HG03108 (cell line): ENCODE measurements around the gene ADD1.

Experiments
- ATAC-seq: cut with Tn5 transposase; IDR thresholded peaks from one replicate; pipeline ENCODE4 v1.9.1; 2021; ENCODE audit warnings: moderate library complexity; ENCODE audit not compliant: unreplicated experiment

ADD1 gene

DNA sequence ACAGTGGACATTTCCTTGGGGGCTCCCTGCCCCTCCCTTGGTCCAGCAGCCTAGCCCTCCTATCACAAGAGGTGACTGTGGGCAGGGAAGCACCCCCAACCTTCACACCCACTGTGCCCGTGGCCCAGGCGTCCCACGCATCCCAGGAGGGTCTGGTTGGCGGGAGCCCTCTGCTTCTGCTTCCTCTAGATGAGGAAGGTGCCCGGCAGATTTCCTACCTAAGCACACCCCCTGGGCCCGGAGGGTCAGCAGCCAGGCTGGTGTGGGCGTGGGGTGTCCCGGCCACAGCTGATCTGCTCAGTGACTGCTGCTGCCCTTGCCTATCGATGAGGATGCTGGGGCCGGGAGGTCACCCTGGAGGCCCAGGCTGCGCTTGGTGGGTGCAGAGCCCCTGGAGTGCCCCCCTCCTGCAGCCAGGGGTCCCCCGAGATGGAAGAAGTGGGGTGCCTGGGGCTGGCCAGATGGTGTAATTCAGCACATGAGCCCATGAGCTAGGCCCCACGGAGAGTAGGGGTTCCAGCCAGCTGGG lies 38.6 kb upstream of the ADD1 start:
- ATAC-seq, result no peak

DNA sequence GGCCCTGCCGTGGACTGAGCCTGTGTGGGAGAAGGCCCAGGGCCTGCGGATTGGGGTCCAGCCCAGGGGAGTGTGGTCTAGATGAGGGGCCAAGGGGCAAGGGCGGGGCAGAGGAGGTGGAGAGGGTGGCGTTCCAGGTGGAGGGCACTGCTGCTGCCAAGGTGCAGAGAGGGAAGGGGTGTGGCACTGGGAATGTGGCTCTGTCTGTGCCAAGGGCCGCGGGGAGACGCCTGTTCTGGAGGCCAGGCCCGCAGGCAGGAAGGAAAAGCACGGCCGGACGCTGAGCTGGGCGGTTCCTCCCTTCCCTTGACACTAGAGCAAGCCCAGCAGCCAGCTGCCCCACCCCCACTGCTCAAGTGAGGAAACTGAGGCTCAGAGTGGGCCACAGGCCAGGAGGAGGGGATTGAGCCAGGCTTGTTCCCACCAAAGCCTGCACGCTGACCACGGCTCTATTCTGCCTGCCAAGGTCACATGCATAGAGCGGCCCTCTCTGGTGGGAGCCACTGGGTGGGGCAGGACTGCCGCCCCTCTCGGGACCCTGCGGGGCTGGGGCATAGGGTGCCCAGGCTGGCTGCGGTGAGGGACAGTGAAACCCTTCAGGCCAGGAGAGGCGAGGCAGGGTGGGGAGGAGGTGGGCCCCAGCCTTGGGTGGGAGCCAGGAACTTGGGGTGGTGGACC lies 37.8 kb upstream of the ADD1 start:
- ATAC-seq, result no peak

DNA sequence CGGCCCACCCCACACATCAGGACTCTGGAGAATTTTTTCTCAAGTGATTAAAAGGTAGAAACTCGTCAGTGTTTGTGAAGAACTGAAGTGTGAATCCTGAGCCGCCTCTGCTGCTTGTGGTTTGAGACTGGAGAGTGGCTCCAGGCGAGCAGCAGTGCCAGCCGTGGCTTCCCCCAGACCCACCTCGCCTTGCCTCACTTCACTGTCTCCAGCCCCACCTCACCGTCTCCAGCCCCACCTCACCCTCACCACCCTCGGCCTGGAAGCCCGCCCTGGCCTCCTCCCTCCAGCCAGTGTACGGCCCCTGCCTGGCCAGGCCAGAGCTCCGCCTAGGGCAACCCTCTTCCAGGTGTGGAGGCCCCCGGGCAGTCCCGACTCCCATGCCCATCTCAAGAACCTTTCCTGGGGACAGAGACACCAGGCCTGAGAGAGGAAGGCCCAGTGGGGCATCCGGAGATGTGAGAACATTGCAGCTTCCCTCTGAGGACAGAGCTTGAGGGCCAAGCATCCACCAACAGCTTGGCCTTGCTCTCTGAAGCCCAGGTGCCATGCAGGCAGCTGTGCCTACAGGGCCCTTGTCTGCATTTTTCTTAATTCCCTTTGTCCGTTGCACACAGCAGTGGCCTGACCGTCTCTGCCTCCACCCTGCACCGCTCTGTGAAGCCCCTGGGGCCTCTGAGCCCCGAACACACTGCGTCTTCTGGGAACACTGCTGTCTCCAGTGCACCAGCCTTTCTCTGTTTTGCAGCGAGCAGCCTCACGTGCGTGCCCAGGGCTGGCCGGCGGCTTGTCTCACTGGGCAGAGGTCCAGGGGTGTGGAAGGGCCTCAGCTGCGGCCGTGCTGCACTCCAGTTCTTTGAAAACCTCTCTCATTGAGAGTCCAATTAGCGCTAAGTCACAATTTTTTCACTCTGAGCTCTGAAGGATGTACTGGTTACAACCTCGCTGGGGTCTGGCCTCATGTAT lies 37.0 kb upstream of the ADD1 start:
- ATAC-seq, result no peak

DNA sequence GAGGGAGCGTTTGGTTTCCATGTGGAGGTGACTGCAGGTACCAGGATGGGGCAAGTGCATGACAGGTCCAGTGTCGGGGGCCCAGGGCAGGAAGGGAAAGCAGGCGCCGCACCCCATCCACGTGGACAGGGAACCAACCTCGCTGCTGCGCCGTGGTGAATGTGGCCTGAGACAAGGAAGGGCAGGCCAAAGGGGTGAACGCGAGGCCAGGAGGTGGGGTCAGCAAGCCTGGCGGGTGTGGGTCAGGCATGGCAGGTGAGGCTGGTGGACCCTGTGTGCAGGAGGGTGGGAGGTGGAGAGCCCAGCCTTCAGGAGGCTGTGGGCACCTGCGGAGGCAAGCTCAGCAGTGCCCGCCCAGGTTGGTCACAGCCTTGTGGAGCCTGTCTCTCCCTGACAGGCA lies 36.1 kb upstream of the ADD1 start:
- ATAC-seq, result no peak

DNA sequence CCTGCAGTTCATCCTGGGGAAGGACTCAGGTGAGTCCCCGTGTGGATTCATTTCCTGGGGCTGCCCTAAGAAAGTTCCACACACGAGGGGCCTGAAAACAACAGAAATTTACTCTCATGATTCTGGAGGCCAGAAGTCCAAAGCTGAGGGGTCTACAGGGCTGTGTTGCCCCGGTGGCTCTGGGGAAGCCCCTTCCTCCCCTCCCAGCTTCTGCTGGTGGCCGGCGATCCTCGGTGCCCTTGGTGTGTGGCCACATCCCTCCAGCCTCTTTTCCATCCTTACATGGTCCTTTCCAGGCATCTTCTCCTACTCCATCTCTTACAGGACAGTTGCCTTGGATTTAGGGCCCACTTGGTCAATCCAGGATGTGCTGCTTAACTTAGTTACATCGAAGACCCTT lies 35.6 kb upstream of the ADD1 start:
- no peak for ATAC-seq

DNA sequence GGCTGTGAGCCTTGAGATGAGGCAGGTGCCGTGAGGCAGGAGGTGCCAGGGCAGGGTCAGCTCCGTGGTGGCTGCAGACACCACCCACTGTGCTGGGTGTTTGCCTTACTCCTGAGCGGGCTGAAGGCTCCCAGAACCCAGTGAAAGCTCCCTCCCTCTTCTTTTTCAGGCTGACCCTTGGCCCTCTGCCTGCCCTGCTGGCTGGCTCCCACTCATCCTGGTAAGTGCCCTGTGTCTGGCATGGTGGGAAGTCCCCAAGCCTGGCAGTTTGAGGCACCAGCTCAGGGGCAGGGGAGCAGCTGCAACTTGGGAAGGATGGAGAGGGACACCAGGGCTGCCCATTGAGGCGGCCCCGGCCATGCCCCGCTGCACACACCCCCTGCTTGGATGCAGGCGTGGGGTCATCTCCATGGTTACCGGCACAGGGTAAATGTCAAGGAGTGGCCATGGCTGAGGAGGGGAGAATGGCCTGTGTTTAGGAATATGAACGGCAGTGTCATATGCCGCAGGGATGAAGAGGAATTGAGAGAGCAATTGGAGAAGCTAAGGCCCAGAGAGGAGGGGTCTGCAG lies 33.9 kb upstream of the ADD1 start:
- no peak for ATAC-seq

DNA sequence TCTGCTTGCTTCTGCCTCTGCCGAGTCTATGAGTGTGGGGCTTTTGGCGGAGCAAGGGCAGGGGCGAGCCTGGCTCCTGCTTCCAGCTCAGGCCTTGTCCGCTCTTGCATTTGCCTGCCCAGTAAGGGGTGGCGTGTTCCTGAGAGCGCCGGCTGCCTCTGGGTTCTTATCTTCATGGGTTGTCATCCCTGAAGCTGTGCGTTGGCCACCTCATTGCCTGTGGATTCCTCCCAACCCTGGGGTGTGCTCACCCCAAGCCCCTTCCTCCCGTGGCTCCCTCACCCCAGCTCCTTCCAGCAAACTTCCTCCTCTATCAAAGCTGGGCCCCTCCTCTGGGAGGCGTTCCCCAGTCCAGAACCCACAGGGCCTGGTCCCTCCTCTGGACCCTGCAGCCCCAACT lies 33.3 kb upstream of the ADD1 start:
- no peak for ATAC-seq

DNA sequence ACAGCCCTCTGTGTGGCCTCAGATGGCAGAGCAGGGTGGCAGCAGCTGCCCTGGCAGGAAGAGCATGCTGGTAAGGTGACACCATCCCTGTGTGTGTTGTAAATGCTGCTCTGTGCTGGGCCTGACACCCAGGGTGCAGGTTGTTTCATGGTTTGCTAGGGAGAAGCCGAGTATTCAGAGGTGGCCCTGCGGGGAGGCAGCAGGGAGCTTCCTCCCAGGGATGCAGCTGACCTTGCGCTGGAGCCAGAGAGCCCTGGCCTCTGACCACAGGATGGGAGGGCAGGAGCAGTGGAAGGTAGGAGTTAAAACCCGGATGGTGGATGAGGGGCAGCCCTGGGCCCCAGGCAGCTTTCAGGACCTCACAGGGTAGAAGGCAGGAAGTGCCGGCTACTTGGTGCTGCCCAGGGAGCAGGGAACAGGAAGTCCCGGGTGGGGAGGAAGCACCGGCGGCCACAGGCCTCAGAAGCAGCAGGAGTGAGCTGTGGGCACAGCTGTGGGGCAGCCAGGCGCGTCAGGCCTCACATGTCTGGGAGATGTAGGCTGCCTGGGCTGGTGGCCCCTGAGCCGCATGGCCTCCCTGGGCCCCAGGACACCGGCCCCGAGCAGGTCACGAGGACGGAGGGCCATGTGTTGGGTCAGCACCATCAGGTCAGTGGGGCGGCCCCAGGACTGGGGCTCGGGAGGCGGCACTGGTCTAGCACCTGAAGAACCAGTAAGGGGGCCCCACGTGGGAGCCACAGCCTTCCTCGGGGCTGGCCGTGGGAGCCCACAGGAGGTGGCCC lies 31.6 kb upstream of the ADD1 start:
- ATAC-seq, result peak; percentile 78

DNA sequence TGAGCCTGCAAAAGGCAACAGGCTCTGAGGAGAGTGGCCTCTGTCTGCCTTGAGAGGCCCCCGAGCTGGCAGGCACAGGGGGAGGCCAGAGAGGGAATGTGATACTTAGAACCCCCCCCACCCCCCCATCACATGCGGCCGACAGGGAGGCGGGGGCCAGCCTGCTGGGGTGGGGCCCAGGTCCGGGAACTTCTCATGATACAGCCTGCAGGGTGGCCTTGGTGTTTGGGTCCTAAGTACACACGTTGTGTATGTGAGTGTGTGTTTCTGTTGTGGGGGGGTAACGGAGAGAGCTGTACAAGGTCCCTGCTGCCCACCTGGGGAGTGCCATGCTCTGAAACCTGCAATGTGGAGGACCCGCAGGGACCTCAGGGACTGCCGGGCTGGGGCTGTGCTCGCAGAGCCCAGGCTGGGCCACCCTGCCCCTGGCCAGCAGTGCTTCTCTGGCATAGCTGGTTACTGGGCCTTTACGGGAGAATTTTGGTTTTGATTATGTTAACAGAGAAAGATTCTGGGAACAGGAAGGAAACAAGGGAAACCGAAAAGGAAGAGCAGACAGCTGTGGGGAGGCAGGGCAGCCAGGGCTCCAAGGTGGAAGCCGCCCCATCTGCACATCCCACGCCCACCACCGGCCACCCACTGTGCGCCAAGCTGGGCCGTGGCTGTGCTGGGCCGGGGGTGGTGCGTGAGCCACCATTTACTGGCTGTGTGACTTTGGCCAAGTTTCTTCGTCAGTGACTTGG lies 30.9 kb upstream of the ADD1 start:
- no peak for ATAC-seq

DNA sequence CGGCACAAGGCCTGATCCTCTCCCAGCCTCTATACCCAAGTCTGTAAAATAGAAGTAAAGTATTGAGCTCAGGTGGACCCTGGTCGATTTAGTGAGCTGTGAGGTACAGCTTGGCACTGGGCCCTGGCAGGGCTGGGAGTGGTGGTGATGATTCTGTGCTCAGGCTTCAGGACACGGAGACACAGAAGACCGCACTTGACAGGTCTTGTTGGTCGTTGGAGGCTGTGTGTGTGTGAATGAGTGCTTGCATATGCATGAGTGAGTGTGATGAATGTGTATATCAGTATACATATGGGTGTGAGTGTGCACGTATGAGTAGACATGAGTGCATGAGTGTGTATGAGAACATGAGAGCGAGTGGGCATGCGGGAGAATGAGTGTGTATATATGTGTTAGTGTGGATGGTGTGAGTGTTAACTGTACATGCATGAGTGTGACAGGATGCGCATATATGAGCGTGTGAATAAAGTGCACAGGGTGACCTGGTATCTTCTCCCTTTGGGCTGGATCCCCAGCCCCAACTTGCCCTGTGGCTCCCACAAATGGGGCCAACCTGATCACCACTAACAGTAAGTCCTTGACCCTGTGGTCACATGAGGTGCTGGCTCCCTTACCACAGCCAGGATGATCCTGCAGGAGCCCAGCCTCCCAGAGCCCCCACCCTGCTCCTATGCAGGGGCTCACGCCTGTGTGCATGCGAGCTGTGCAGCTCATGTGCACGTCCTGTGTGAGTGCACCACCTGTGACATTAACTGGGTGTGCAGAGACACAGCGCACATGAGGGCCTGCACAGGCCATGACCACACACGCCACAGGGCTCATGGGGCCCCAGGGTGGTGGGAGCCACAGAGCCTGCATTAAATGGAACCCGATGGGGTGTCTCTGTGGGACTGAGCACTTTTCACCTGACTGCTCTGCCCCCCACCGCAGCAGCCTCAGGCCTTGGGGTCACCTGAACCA lies 29.9 kb upstream of the ADD1 start:
- ATAC-seq, result no peak

DNA sequence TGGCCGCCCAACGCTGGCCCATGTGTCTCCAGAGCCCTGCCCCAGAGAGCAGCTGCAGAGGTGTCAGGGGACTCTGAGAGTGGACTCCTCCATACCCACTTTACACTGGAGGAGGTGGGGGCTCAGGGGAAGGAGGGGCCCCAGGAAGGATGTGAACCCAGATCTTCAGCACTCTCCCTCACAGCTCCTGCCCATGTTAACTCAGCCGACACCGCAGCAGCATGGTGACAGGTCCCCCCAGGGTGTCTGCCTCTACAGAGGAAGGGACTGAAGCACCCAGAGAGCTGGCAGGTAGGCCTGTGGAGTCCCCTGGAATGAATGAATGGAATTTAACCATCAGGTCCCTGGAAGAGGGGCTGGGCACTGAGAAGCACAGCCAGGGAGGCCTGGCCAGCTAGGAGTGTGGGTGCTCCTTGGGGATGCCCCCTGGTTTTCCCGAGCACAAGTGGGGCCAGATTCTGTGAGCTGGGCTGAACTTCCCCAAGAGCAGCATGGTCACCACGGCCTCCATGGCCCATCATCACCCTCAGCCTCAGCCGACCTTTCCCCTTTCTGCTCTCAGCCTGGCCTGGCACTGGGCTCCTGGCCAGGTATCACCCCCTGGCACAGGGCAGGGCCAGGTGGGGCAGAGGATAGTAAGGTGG lies 28.9 kb upstream of the ADD1 start:
- no peak for ATAC-seq

DNA sequence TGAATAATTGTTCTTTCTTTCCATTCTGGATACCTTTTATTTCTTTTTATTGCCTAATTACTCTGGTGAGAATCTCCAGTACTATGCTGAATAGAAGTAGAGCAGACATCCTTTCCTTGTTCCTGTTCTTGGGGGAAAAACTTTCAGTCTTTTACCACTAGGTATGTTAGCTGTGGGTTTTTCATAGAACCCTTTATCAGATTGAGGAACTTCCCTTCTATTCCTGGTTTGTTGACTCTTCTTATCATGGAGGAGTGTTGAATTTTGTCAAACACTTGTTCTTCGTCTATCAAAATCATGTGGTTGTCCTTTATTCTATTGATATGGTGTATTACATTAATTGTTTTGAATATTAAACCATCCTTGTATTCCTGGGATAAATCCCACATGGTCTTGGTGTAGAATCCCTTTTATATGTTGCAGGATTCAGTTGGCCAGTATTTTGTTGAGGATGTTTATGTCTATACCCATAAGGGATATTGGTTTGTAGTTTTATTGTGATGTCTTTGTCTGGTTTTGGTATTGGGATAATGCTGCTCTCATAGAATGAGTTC lies 27.2 kb upstream of the ADD1 start:
- no peak for ATAC-seq

DNA sequence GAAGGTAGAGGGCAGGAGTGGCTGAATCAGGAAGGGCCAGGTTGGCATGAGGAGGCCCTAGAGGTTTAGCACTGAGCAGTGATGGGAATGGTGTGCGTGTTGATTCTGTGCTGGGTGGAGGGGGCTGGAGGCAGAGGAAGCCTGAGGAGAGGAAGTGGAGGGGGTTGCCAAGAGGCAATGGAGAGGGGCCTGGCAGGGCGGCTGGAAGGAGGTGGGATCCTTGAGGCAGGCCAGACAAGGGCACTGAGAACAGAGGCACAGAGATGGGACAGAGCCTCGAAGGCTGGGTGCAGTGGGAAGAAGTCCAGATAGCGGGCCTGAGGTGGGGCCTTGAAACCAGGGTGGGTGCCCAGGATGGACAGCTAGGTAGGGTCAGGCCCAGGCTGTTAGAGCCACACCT lies 26.5 kb upstream of the ADD1 start:
- no peak for ATAC-seq

DNA sequence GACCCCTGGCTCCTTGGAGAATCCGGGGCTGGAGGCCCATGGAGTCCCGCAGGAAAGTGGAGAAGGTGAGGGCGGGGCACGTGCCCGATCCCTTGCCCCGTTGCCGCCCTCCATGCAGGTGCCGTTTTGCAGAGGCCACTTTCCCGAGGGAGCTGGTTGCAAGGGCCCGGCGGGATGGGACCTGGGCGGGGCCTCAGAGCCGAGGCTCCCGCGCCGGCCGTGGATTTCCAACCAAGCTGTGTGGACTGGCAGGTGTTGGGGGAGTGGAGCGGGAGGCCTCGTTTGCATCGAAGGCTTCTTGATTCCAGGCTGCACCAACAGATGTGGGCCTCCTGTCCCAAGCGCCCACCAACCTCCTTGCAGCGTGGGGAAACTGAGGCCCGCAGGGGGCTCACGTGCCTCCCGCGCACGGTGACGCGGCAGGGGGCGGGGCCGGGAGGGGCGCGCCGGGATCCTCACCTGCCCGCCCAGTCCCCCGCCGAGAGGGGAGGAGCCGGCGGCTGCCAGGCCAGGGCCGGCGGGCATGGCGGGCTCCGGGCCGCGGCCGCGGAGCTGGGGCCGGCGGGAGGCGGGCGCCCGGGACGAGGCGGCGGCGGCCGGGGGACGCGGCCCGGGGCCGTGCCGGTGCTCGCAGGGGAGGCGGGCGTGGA lies 25.8 kb upstream of the ADD1 start:
- no peak for ATAC-seq

DNA sequence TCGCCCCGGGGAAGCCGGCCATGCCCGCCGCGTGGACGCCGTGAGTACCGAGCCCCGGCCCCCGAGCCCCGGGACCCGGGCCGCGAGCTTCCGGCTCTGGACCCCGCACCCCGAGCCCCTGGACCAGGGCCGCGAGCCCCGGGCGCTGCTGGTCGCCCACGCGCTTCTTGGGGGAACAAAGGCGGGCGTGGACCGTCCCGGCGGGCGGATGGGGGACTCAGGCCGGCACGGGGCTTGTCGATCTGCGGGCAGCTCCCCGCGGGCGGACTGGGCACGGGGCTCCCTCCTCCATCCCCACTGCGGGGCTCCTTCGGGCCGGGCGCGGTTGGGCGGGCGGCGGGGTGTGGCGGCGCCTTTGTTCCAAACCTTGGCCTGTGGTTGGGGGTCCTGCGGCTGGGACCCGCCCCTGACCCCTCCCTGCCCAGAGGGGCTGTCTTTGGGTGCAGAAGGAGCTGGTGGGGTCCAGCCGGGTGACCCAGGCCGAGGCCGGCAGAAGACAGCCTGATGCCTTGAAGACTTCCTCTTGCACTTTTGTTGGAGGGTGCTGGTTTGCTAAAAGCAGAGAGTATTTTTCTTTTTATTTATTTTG lies 25.2 kb upstream of the ADD1 start:
- no peak for ATAC-seq

DNA sequence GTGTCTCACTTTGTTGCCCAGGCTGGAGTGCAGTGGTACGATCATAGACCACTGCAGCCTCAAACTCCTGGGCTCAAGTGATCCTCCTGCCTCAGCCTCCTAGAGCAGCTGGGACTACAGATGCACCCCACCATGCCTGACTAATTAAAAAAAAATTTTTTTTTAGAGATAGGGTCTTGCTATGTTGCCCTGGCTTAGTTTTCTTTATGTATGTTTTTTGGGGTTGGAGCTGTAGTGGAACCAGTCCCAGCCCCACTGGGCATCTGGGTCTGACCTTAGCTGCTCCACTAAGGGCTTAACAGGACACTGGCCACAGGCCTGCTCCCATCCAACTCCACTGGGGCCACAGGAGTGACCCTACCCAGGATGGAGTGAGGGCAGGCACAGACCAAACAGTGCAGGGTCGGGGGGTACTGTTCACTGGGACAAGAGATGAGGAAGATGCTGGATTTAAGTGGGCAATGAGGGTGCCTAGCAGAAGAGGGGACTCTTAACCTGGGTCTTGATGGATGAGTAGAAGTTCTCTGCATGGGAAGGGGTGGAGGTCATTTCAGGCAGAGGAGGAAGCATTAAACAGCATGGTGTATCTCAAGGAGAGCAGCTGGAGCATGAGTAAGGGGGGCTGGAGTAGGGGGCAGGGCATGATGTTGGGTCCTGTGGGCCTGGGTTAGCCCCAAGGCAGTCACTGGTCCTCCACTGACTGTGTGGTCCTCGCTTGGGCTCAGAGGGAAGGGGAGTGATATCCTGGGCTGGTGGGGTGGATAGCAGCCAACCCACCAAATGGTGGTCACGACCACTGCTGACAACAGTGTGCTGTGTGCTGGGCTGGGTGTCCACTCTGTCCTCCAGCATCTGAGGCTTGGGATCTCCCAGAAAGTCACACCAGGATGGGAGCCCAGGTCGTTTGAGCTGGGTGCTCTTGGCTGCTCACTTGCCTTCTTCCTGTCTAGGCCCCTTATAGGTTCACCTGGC lies 24.1 kb upstream of the ADD1 start:
- ATAC-seq, result no peak
